ENCODE data around the gene ACSF3.

DNA sequence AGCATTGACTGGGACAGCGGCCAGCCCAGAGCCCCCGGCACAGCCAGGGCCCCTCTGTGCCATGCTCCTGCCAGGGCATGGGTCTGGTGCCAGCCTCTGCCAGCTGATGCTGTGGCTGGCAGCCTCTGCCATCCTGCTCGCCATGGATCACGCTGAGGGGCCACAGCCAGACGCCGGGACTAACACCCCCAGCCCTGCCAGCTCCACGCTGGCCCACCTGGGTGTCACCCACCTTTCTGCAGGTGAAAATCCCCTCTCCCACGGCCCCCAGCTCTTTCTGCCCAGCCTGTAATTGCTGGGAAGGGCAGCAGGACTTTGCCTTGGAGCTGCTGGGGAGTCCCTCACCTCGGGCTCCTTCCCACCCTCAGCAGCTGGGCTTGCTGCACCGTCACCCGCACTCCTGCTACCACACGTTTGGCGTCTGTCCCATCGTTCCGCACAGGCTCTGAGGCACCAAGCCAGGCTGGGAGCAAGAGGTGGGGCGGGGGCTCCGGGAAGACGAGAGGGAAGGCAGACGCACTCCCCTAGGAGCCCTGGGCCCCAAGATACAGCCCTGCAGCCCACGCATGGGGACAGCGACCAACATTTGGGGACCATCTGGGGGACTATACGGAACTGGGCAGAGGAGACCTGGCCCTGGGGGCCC is 42.0 kb upstream of the ACSF3 start:
- TF ChIP-seq, protein P1, sequence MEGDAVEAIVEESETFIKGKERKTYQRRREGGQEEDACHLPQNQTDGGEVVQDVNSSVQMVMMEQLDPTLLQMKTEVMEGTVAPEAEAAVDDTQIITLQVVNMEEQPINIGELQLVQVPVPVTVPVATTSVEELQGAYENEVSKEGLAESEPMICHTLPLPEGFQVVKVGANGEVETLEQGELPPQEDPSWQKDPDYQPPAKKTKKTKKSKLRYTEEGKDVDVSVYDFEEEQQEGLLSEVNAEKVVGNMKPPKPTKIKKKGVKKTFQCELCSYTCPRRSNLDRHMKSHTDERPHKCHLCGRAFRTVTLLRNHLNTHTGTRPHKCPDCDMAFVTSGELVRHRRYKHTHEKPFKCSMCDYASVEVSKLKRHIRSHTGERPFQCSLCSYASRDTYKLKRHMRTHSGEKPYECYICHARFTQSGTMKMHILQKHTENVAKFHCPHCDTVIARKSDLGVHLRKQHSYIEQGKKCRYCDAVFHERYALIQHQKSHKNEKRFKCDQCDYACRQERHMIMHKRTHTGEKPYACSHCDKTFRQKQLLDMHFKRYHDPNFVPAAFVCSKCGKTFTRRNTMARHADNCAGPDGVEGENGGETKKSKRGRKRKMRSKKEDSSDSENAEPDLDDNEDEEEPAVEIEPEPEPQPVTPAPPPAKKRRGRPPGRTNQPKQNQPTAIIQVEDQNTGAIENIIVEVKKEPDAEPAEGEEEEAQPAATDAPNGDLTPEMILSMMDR (IDR thresholded peaks at IDR 0.05) = no peak
- no peak for TF ChIP-seq EZH2 (IDR thresholded peaks at IDR 0.05; ENCODE audit: borderline replicate concordance, insufficient read depth, low read depth, low read length, poor library complexity, severe bottlenecking)

Measured in B cell (primary cell).